Hepatocyte (in vitro differentiated cells): ENCODE results near the gene CEP131. TPM values are rescaled to one million over a fixed set of nuclear protein-coding genes. Genes with fewer than 3 reads are reported as not detected.

ENCODE experiments used
- DNase-seq: peaks from one replicate; pipeline ENCODE4 v3.0.0-alpha.2; 2016; ENCODE audit warnings: low spot score
- H2AFZ ChIP-seq: fragments of 200-600 bp; sonication (generic); 2 replicates; pipeline ENCODE4 v1.6.0; 2016; ENCODE audit warnings: antibody characterized with exemption, mild to moderate bottlenecking
- H3K27ac ChIP-seq: fragments of 200-600 bp; sonication (generic); 2 replicates; pipeline ENCODE4 v1.5.1; 2016; ENCODE audit warnings: mild to moderate bottlenecking
- H3K27me3 ChIP-seq: fragments of 200-600 bp; sonication (generic); 2 replicates; pipeline ENCODE4 v1.6.1; 2016
- H3K36me3 ChIP-seq: fragments of 200-600 bp; sonication (generic); replicated peaks from 2 replicates; pipeline ENCODE4 v1.5.1; 2016; ENCODE audit warnings: low read depth; ENCODE audit not compliant: insufficient read depth
- H3K4me1 ChIP-seq: fragments of 200-600 bp; sonication (generic); 2 replicates; pipeline ENCODE4 v1.5.1; 2016; ENCODE audit warnings: mild to moderate bottlenecking, moderate library complexity; ENCODE audit not compliant: insufficient read depth
- H3K4me2 ChIP-seq: fragments of 200-600 bp; sonication (generic); 2 replicates; pipeline ENCODE4 v1.6.0; 2016
- H3K4me3 ChIP-seq: fragments of 200-600 bp; sonication (generic); 2 replicates; pipeline ENCODE4 v1.5.1; 2016; ENCODE audit warnings: mild to moderate bottlenecking
- H3K79me2 ChIP-seq: fragments of 200-600 bp; sonication (generic); 2 replicates; pipeline ENCODE4 v1.6.0; 2017; ENCODE audit warnings: mild to moderate bottlenecking
- H3K9me2 ChIP-seq: fragments of 200-600 bp; sonication (generic); replicated peaks from 2 replicates; pipeline ENCODE4 v1.6.0; 2017; ENCODE audit warnings: mild to moderate bottlenecking; ENCODE audit not compliant: insufficient read depth
- H3K9me3 ChIP-seq: fragments of 200-600 bp; sonication (generic); 2 replicates; pipeline ENCODE4 v1.5.1; 2016; ENCODE audit warnings: low read depth, mild to moderate bottlenecking
- H4K20me1 ChIP-seq: fragments of 200-600 bp; sonication (generic); 2 replicates; pipeline ENCODE4 v1.6.0; 2016; ENCODE audit warnings: mild to moderate bottlenecking; ENCODE audit not compliant: insufficient read depth, poor library complexity, severe bottlenecking
- EZH2 ChIP-seq: fragments of 200-600 bp; sonication (generic); IDR thresholded peaks from 2 replicates; pipeline ENCODE4 v1.6.1; 2016; ENCODE audit warnings: antibody characterized with exemption, mild to moderate bottlenecking, borderline replicate concordance
- EZH2phosphoT487 ChIP-seq: fragments of 200-600 bp; sonication (generic); IDR thresholded peaks from one replicate; pipeline ENCODE4 v1.6.1; 2018; ENCODE audit warnings: antibody characterized with exemption, mild to moderate bottlenecking, low read depth, moderate library complexity; ENCODE audit not compliant: unreplicated experiment, severe bottlenecking
- WGBS: methylation state at CpG from one replicate; pipeline ENCODE4 v1.1.6; 2016; ENCODE audit warnings: low lambda C conversion rate; ENCODE audit errors: missing lambda C conversion rate; 5-methylcytosine and 5-hydroxymethylcytosine counted together
- polyA plus RNA-seq: library from polyadenylated mRNA; unstranded; fragments of >200 nt; fragmentation: Nextera tagmentation; extraction: Ambion mirVana; gene quantifications from 2 replicates; pipeline ENCODE4 v1.2.1, GENCODE V29; 2016
- total RNA-seq: library from RNA; depleted of rRNA; stranded (reverse); fragments of >200 nt; gene quantifications from 2 replicates; pipeline ENCODE4 v1.2.3, GENCODE V29; 2014
- TF ChIP-seq, protein P1 (sequence below): fragments of 200-600 bp; sonication (generic); IDR thresholded peaks from 2 replicates; pipeline ENCODE4 v1.5.1; 2016; ENCODE audit warnings: antibody characterized with exemption, mild to moderate bottlenecking; ENCODE audit not compliant: poor library complexity

Gene CEP131
- total and polyA plus RNA-seq, 2 experiments from 2014 or later: 7.3 to 10.1 TPM

DNA sequence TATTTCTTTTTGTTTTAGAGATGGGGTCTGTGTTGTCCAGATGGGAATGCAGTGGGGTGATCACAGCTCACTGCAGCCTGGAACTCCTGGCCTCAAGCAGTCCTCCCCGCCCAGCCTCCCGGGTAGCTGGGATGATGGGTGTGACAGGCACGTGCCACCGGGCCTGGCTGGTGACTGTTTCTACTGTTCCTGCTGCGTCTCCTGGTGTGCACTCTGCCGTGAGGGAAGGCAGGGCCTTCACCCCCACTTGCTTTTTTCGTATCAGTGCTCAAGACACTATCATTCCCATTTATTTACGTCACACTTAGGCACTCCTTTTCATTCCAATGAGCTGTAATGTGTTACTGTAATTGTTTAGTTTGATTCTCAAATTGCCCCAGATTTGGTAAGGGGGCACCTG, 82.7 kb downstream of the CEP131 start:
- TF ChIP-seq, protein P1, sequence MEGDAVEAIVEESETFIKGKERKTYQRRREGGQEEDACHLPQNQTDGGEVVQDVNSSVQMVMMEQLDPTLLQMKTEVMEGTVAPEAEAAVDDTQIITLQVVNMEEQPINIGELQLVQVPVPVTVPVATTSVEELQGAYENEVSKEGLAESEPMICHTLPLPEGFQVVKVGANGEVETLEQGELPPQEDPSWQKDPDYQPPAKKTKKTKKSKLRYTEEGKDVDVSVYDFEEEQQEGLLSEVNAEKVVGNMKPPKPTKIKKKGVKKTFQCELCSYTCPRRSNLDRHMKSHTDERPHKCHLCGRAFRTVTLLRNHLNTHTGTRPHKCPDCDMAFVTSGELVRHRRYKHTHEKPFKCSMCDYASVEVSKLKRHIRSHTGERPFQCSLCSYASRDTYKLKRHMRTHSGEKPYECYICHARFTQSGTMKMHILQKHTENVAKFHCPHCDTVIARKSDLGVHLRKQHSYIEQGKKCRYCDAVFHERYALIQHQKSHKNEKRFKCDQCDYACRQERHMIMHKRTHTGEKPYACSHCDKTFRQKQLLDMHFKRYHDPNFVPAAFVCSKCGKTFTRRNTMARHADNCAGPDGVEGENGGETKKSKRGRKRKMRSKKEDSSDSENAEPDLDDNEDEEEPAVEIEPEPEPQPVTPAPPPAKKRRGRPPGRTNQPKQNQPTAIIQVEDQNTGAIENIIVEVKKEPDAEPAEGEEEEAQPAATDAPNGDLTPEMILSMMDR: no peak
- no peak for TF ChIP-seq EZH2
- no peak for TF ChIP-seq EZH2phosphoT487

More for the DNA sequence above, 82.7 kb downstream of the CEP131 start:
- Histone ChIP-seq H3K4me3 (no peak overlapping the region), H3K9me2 (no peaks in the 10 kb centered on the region), H3K27ac (no peak overlapping the region), H3K4me1 (peaks cover 5% of the 10 kb centered on the region), H2AFZ (no peak overlapping the region), H3K9me3 (no peaks in the 10 kb centered on the region), H3K36me3 (no peaks in the 10 kb centered on the region), H4K20me1 (no peaks in the 10 kb centered on the region), H3K4me2 (no peak overlapping the region), H3K27me3 (no peaks in the 10 kb centered on the region), H3K79me2 (no peaks in the 10 kb centered on the region)
- DNase-seq: no peak
- WGBS: 85% methylated on average over 8 of the region's 8 CpGs

Other genes starting within 250 kb of the CEP131 start
- gene CHMP6, start 231.1 kb downstream of the CEP131 start, total RNA-seq: 16.9 and 27.8 TPM in 2 replicates
- 30.8 and 38.3 TPM in 2 replicates for gene CHMP6, start 231.1 kb downstream of the CEP131 start, polyA plus RNA-seq
- 15.8 and 27.1 TPM in 2 replicates for gene BAIAP2, start 187.8 kb downstream of the CEP131 start, total RNA-seq
- 49.7 and 60.0 TPM in 2 replicates for gene BAIAP2, start 187.8 kb downstream of the CEP131 start, polyA plus RNA-seq
- not detected in 2 replicates for gene PVALEF, start 57.5 kb downstream of the CEP131 start, total RNA-seq
- 0.15 TPM in 1 of 2 replicates, not detected in the other for gene PVALEF, start 57.5 kb downstream of the CEP131 start, polyA plus RNA-seq
- gene AATK, start 56.7 kb downstream of the CEP131 start, total RNA-seq: 5.7 and 6.7 TPM in 2 replicates
- 5.4 and 6.3 TPM in 2 replicates for gene AATK, start 56.7 kb downstream of the CEP131 start, polyA plus RNA-seq
- 13.7 and 34.1 TPM in 2 replicates for gene TEPSIN, start 16.1 kb upstream of the CEP131 start, total RNA-seq
- gene TEPSIN, start 16.1 kb upstream of the CEP131 start, polyA plus RNA-seq: 44.3 and 59.2 TPM in 2 replicates
- 22.0 and 25.8 TPM in 2 replicates for gene NDUFAF8, start 16.4 kb upstream of the CEP131 start, total RNA-seq
- 99.8 and 106 TPM in 2 replicates for gene NDUFAF8, start 16.4 kb upstream of the CEP131 start, polyA plus RNA-seq
- 71.3 and 91.4 TPM in 2 replicates for gene SLC38A10, start 72.3 kb upstream of the CEP131 start, total RNA-seq
- gene SLC38A10, start 72.3 kb upstream of the CEP131 start, polyA plus RNA-seq: 123 and 124 TPM in 2 replicates
- 6.6 and 8.6 TPM in 2 replicates for gene BAHCC1, start 172.5 kb upstream of the CEP131 start, total RNA-seq
- gene BAHCC1, start 172.5 kb upstream of the CEP131 start, polyA plus RNA-seq: 6.4 and 7.9 TPM in 2 replicates